Stimulated activated CD4-positive, alpha-beta T cell treated with anti-CD3 and anti-CD28 coated beads, Interleukin-2, amount 100 ng/mL, for 4 hours (primary cell): ENCODE results near the gene MGST3.
"Not testable (repeated sequence)": the region's sequence is repeated elsewhere in the genome, so short reads cannot be mapped to it uniquely, and the experiment has no call there.

Source experiments
- DNase-seq: peaks from one replicate; pipeline ENCODE4 v3.0.0-alpha.2; 2020; ENCODE audit warnings: low read depth

Gene MGST3

DNA sequence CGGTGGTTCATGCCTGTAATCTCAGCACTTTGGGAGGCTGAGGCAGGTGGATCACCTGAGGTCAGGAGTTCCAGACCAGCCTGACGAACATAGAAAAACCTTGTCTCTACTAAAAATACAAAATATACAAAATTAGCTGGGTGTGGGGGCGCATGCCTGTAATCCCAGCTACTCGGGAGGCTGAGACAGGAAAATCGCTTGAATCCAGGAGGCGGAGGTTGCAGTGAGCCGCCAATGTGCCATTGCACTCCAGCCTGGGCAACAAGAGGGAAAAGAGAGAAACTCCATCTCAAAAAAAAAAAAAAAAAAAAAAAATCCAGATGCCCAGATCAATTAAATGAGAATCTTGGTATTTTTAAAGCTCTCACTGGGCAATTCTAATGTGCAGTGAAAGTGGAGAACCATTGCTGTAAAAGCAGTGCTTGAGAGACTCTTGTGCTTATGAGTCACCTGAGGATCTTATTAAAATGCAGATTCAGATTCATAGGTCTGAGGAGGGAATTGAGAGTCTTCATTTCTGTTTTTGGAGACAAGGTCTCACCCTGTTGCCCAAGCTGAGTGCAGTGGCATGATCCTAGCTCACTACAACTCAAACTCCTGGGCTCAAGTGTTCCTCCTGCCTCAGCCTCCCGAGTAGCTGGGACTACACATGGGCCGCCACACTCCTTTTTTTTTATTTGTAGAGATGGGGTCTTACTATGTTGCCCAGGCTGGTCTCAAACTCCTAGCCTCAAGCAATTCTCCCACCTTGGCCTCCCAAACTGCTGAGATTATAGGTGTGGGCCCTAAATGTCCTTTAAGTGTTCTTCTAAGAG, 27.9 kb downstream of the MGST3 start:
- not testable (repeated sequence) for DNase-seq

DNA sequence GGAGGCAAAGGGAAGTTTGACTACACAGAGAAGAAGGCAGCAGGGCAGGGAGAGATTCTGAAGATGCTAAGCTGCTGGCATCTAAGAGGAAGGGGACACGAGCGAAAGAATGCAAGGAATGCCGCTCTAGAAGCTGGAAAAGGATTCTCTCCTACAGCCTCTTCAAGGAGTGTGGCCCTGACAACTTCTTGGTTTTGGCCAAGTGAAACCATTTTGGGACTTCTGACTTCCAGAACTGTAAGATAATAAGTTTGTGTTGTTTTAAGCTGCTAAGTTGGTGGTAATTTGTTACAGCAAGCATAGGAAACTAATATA, 28.5 kb downstream of the MGST3 start:
- DNase-seq = no peak

- DNase-seq = no peak
These were observed 30.7 kb downstream of the MGST3 start for GRCh38 chr1:165661703-165662102.

GRCh38 chr1:165662186-165662585, 31.2 kb downstream of the MGST3 start:
- no peak for DNase-seq

GRCh38 chr1:165666152-165666825, 35.3 kb downstream of the MGST3 start:
- no peak for DNase-seq

DNA sequence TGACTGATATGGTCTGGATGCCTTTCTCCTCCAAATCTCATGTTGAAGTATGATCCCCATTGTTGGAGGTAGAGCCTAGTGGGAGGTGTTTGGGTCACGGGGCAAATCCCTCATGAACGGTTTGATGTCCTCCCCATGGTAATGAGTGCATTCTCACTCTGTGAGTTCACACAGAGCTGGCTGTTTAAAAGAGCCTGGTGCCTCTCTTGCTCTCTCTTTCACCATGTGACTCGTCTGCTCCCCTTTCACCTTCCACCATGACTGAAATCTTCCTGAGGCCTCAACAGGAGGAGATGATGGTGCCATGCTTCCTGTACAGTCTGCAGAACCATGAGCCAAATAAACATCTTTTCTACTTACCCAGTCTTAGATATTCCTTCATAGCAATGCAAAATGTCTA, 37.1 kb downstream of the MGST3 start:
- DNase-seq = no peak

DNA sequence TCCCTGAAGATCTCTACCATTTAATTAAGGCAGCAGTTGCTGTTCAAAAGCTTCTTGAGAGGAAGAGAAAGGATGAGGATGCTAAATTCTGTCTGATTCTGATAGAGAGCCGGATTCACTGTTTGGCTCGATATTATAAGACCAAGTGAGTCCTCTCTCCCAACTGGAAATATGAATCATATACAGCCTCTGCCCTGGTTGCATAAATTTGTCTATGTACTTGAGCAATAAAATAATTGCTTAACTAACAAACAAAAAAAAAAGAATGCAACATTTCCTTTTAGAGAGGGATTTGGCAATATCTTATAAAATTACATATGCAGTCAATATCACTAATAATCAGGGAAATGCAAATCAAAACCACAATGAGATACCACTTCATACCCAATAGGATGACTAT, 40.5 kb downstream of the MGST3 start:
- DNase-seq = no peak

DNA sequence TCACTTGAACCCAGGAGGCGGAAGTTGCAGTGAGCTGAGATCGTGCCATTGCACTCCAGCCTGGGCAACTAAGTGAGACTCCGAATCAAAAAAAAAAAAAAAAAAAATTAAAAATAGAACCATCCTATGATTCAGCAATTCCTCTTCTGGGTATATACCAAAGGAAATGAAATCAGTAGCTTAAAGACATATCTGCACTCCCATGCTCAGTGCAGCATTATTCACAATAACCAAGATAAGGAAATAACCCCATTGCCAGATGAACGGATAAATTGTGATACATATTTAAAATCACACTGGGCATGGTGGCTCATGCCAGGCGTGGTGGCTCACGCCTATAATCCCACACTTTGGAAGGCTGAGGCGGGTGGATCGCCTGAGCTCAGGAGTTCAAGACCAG, 43.6 kb downstream of the MGST3 start:
- no peak for DNase-seq

- DNase-seq = no peak
These were observed 44.8 kb downstream of the MGST3 start for GRCh38 chr1:165675794-165676193.

DNA sequence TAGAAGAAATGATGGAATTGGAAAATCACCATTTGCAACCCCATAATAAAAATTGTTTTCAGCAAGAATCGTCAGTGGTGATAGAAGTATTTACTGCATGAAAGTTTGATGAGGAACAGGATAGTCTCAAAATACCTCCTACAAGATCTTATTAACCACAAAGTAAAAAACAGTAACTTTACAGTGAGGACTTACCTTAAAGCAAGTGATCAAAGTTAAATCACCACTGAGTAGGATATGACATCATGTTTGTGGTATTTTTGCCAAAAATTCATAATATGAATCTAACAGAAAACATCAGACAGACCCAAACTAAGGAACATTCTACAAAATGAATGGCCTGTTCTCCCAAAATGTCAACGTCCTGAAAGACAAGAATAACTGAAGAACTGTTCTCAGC, 47.5 kb downstream of the MGST3 start:
- no peak for DNase-seq

DNA sequence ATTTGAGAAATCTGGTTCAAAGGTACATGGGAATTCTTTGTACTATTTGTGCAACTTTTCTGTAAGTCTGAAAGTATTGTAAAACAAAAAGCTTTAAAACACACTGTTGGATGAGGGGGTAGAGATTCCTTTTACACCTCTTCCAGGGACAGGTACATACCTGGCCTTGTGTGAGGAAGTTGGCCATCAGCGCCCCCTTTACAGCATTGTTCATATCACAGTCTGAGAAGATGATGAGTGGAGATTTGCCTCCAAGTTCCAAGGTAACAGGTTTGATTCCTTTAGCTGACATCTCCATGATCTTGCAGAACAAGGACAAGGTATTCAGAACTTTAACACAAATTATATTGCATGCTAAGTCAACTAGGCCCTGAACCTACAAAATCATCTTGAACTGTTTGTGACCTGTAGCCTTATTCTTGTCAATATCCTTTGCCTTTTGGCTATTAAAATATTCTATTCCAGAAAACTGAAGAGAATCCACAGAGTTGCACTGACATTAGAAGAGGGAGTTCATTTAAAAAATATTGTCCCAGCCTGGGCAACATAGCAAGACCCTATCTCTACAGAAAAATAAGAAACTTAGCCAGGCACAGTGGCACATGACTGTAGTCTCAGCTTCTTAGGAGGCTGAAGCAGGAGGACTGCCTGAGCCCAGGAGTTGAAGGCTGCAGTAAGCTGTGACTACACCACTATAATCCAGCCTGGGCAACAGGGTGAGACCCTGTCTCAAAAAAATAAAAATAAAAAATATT, 48.4 kb downstream of the MGST3 start:
- DNase-seq = no peak

GRCh38 chr1:165680303-165680702, 49.3 kb downstream of the MGST3 start:
- no peak for DNase-seq

GRCh38 chr1:165680773-165681172, 49.7 kb downstream of the MGST3 start:
- DNase-seq = not testable (repeated sequence)

DNA sequence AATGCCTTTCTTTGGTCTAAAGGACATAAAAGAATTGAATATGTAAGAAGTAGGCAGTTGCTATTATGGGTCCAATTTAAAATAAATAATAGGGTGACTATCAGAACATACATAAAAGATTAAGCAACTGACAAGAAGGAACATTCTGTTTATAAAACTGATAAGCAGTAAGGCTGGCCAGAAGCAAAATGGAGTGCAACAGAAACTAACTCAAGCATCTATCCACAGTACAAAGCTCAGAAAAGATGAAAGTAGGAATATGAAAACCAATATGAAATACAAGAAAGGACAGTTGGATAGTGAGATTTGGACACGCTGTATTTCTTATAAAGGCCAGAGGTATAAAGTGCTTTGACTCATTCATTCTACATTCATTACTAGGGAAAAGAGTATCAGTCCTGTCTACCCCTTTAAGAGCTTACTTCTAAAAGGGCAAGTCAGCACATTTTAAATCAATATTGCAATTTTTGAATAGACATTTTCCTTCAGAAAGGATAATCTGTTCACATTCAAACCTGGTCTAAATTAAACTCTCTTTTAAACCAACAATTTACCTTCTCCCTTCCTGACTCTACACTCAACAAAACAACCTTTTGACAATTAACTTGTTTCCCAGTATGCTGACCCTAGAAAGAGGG, 52.9 kb downstream of the MGST3 start:
- DNase-seq = no peak

GRCh38 chr1:165686121-165686970, 55.3 kb downstream of the MGST3 start:
- no peak for DNase-seq

GRCh38 chr1:165686971-165687433, 56.0 kb downstream of the MGST3 start:
- no peak for DNase-seq

DNA sequence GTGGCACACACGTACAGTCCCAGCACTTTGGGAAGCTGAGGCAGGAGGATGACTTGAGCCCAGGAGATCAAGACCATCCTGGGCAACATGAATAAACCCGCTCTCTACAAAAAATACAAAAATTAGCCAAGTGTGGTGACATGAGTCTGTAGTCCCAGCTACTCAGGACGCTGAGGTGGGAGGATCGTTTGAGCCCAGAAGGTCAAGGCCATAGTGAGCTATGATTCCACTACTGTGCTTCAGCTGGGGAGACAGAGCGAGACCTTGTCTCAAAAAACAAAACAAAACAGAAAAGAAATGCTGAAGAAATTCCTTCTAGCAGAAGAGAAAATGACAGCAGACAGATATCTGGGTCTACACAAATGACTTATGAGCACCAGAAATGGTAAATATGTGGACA, 57.0 kb downstream of the MGST3 start:
- no peak for DNase-seq

GRCh38 chr1:165695031-165695430, 64.0 kb downstream of the MGST3 start:
- no peak for DNase-seq

DNA sequence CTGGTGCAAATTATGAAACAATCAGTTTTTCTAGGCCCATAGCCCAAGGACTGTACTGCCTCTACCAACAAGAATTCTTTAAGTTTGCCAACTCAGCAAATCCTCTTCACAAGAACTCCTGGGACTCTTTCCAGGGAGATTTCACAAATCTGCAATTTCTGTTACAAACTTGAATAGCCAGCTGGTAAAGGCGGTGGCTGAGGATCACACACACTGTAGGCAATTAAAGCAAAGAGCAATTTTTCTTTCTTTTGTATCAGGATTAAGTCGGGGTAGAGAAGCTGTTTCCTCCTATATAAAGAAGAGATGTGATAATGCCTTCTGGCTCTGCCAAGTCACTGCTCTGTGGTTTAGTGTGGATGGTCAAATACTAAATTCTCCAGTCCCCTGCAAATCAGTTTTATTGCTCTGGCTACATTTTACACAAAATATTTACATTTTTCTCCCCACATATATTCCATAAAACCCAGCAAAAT, 65.6 kb downstream of the MGST3 start:
- DNase-seq = no peak

- no peak for DNase-seq
These were observed 66.5 kb downstream of the MGST3 start for GRCh38 chr1:165697491-165697880.
